ENCODE measurements around the gene ECSIT. TPM values are rescaled to one million over a fixed set of nuclear protein-coding genes. Genes with fewer than 3 reads are reported as not detected.

The ECSIT gene
- total RNA-seq, 1 experiment from 2014 or later: 56.4 TPM

DNA sequence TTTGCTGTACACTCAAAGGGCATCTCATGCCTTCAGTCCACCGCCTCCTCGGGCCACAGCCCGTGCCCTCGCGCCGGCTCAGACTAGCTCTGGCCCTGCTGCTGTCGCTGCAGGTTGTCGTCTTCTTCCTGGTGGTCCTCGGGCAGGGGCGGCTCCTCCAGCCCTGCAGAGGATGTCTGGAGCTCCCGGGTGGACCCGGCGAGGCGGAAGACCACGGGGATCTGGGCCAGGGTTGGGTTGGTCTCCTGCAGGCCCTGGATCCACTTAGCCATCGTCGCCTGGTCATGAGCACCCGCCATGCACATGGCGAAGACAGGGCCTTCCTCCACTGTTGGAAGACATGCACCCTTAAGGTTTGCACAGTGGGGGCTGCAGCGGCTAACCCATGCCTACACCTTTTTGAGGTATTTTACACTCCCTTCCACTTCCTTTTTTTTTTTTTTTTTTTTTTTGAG, 22.8 kb downstream of the ECSIT start:
- peak overlapping the region; percentile 75 for H3K4me3 Mint-ChIP-seq
- H3K9me3 Mint-ChIP-seq: no peaks in the 10 kb centered on the region
- ATAC-seq: peak; percentile 2
- DNase-seq (ENCODE audit: low spot score): no peak
- CTCF ChIA-PET: interaction anchor here (1.0 kb wide), 1 partner anchor 212 kb away, joined by 4 read pairs; no protein-coding TSS in a partner anchor
- no peaks in the 10 kb centered on the region for H3K36me3 Mint-ChIP-seq
- TF ChIP-seq NR2C2 (CRISPR knock-in tag; IDR thresholded peaks at IDR 0.05) (no peak), ZNF281 (CRISPR knock-in tag; IDR thresholded peaks at IDR 0.05) (0 out of 2 replicates have a peak, but pooled peaks have one; percentile 21)
- TF ChIP-seq, protein P1, sequence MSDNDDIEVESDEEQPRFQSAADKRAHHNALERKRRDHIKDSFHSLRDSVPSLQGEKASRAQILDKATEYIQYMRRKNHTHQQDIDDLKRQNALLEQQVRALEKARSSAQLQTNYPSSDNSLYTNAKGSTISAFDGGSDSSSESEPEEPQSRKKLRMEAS (CRISPR knock-in tag; IDR thresholded peaks at IDR 0.05): peak; percentile 50
- H3K27me3 Mint-ChIP-seq (ENCODE audit: low read depth): no peaks in the 10 kb centered on the region
- peak overlapping the region; percentile 82; the same call in 1 of the 2 replicates for H3K27ac Mint-ChIP-seq
- peaks cover 8% of the 10 kb centered on the region for H3K4me1 Mint-ChIP-seq
- POLR2A ChIA-PET: interaction anchor here (0.7 kb wide), 2 partner anchors 30 to 99 kb away, joined by 3 to 4 read pairs; no protein-coding TSS in a partner anchor

DNA sequence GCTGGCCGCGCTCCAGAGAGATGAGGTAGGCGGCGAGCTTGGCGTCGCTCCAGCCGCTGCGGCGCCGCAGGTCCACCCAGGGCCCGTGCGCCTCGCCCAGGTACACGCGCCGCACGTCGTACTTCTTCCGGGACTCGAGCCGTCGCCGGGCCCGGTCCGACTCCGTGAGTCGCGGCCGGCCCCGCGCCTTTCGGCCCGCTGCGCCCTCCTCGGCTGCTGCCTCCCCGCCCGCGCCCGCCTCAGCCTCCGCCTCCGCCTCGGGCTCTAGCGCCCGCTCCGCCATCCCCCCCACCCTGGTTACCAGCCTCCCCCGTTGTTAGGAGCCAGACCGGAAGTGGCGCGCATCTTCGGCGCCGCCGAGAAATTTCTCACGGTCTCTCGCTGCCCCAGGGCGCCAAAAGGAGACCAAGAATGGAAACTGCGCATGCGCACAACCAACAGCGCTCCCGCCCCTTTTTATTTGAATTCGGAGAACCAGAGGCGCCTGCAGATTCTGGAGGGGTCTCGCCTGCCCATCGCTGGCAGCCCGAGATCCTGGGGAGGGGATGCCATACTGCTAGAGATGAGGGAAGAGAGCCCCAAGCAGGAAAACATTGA, 23.3 kb downstream of the ECSIT start, which contains the start of gene ZNF653:
TSS of gene ZNF653 (minus strand) at position 336 of the 597 bp plus-strand sequence. CDS start at position 283, 53 bp downstream.
- ATAC-seq (peak; percentile 17), DNase-seq (ENCODE audit: low spot score) (peak; percentile 96)
- no peaks in the 10 kb centered on the region for H3K27me3 Mint-ChIP-seq (ENCODE audit: low read depth)
- peaks cover 8% of the 10 kb centered on the region for H3K4me1 Mint-ChIP-seq
- no peaks in the 10 kb centered on the region for H3K9me3 Mint-ChIP-seq
- H3K36me3 Mint-ChIP-seq: no peaks in the 10 kb centered on the region
- peak within 1 kb of the TSS; percentile 87 for H3K4me3 Mint-ChIP-seq
- H3K27ac Mint-ChIP-seq: peak within 1 kb of the TSS; percentile 91
- ChIA-PET POLR2A (interaction anchor here (0.7 kb wide), 1 partner anchor 98 kb away, joined by 3 read pairs; no protein-coding TSS in a partner anchor), CTCF (interaction anchor here (0.5 to 1.4 kb wide), 3 partner anchors 23 to 256 kb away, joined by 3 to 5 read pairs (median 4); no protein-coding TSS in a partner anchor)
- TF ChIP-seq STAT6 (CRISPR knock-in tag; conservative IDR thresholded peaks at IDR 0.05; ENCODE audit: low read depth) (no peak), ZNF416 (CRISPR knock-in tag; IDR thresholded peaks at IDR 0.05) (peak; percentile 92), RELA (CRISPR knock-in tag; IDR thresholded peaks at IDR 0.05; ENCODE audit: borderline replicate concordance) (no peak), ZNF263 (CRISPR knock-in tag; IDR thresholded peaks at IDR 0.05; ENCODE audit: low read depth) (no peak), GABPB1 (CRISPR knock-in tag; IDR thresholded peaks at IDR 0.05) (peak; percentile 46; the same call in 1 of the 2 replicates), IRF2 (CRISPR knock-in tag; IDR thresholded peaks at IDR 0.05; ENCODE audit: borderline replicate concordance, low read depth) (no peak), ZNF671 (CRISPR knock-in tag; IDR thresholded peaks at IDR 0.05) (peak; percentile 79; the same call in 1 of the 2 replicates), GRHL2 (CRISPR knock-in tag; IDR thresholded peaks at IDR 0.05; ENCODE audit: insufficient replicate concordance, severe bottlenecking) (no peak), ZNF219 (CRISPR knock-in tag; IDR thresholded peaks at IDR 0.05; ENCODE audit: borderline replicate concordance) (no peak), KAT7 (CRISPR knock-in tag; IDR thresholded peaks at IDR 0.05; ENCODE audit: borderline replicate concordance) (no peak; the same call in 1 of the 2 replicates), EMX1 (CRISPR knock-in tag; IDR thresholded peaks at IDR 0.05) (peak; percentile 71), ATF2 (CRISPR knock-in tag; IDR thresholded peaks at IDR 0.05; ENCODE audit: borderline replicate concordance, low read depth) (no peak), ZNF396 (CRISPR knock-in tag; IDR thresholded peaks at IDR 0.05; ENCODE audit: borderline replicate concordance) (no peak), MYBL2 (CRISPR knock-in tag; IDR thresholded peaks at IDR 0.05) (peak; percentile 48; the same call in 1 of the 2 replicates), ZNF281 (CRISPR knock-in tag; IDR thresholded peaks at IDR 0.05) (no peak), HMGA2 (CRISPR knock-in tag; IDR thresholded peaks at IDR 0.05) (no peak)
- TF ChIP-seq, protein P2, sequence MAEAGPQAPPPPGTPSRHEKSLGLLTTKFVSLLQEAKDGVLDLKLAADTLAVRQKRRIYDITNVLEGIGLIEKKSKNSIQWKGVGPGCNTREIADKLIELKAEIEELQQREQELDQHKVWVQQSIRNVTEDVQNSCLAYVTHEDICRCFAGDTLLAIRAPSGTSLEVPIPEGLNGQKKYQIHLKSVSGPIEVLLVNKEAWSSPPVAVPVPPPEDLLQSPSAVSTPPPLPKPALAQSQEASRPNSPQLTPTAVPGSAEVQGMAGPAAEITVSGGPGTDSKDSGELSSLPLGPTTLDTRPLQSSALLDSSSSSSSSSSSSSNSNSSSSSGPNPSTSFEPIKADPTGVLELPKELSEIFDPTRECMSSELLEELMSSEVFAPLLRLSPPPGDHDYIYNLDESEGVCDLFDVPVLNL (CRISPR knock-in tag; IDR thresholded peaks at IDR 0.05; ENCODE audit: borderline replicate concordance, low read depth): no peak
- TF ChIP-seq, protein P3, sequence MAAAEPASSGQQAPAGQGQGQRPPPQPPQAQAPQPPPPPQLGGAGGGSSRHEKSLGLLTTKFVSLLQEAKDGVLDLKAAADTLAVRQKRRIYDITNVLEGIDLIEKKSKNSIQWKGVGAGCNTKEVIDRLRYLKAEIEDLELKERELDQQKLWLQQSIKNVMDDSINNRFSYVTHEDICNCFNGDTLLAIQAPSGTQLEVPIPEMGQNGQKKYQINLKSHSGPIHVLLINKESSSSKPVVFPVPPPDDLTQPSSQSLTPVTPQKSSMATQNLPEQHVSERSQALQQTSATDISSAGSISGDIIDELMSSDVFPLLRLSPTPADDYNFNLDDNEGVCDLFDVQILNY (CRISPR knock-in tag; IDR thresholded peaks at IDR 0.05): no peak
